K562 (cell line): Measurements from ENCODE around the gene LTBP2. TPM values are rescaled to one million over a fixed set of nuclear protein-coding genes. Genes with fewer than 3 reads are reported as not detected.

Experiments
- ATAC-seq: fragments of 200-7000 bp; cut with Tn5 transposase; 3 replicates; pipeline ENCODE4 v1.9.1; 2020; ENCODE audit warnings: moderate library complexity
- BruUV-seq: library from RNA; stranded (reverse); fragments of 400-500 nt; replicated peaks from 2 replicates; lab custom pipeline; 2021; lab: Mats Ljungman, UMichigan
- CTCF ChIA-PET: fragments of 300-600 bp; formaldehyde crosslinking; extraction: SDS; loops from one replicate; lab custom pipeline; 2021; ENCODE audit warnings: low intra/inter-chr PET ratio; lab: Yijun Ruan, JAX
- POLR2A ChIA-PET: fragments of 300-600, 350-650 bp; sonication (Branson Sonifier 250); formaldehyde crosslinking; extraction: SDS; loops from one replicate; lab custom pipeline; 2021; ENCODE audit warnings: antibody characterized with exemption, inconsistent platforms; lab: Yijun Ruan, JAX
- DNase-seq, 4 experiments: peaks; one replicate each; pipeline versions ENCODE4 v3.0.0 to v3.0.0-alpha.2; 2011 to 2018; ENCODE audit warnings: low spot score in 3 of 4, mixed read lengths in 3 of 4; ENCODE audit errors: extremely low read depth in 1 of 4
- FAIRE-seq: peaks from 2 replicates; lab custom pipeline; 2011; peaks lifted over from hg19 to GRCh38; lab: Jason Lieb, UNC
- H2AFZ ChIP-seq: 2 replicates; pipeline ENCODE4 v1.6.0; 2011; ENCODE audit warnings: low read depth, low read length, control low read depth, inconsistent platforms
- H3K27ac ChIP-seq: fragments of 200-600 bp; 3 replicates; pipeline ENCODE4 v1.8.0; 2011; ENCODE audit warnings: low read depth, mild to moderate bottlenecking, control low read depth, inconsistent platforms, low read length, moderate library complexity, mixed read lengths; ENCODE audit errors: extremely low read depth
- H3K27me3 ChIP-seq, 2 experiments: fragments of 300-600 bp in 1 of 2; 2 replicates in 1 of 2; 3 replicates in 1 of 2; pipeline versions ENCODE4 v1.6.0 to v1.8.0; 2011; ENCODE audit warnings: inconsistent platforms in 2 of 2, low read length in 2 of 2, mild to moderate bottlenecking in 1 of 2, mixed read lengths in 1 of 2, moderate library complexity in 1 of 2; ENCODE audit not compliant: control insufficient read depth in 2 of 2, insufficient read depth in 2 of 2
- H3K36me3 ChIP-seq: fragments of 300-600 bp; 3 replicates; pipeline ENCODE4 v1.8.0; 2011; ENCODE audit warnings: mild to moderate bottlenecking, low read length, inconsistent platforms; ENCODE audit not compliant: control insufficient read depth, insufficient read depth
- H3K4me1 ChIP-seq, 2 experiments: fragments of 200-600 bp in 1 of 2; replicated peaks in 1 of 2; 2 replicates in 1 of 2; 3 replicates in 1 of 2; pipeline versions ENCODE4 v1.5.1 to v1.8.0; 2011; ENCODE audit warnings: inconsistent platforms in 2 of 2, low read length in 2 of 2, mild to moderate bottlenecking in 1 of 2, mixed read lengths in 1 of 2, moderate library complexity in 1 of 2; ENCODE audit not compliant: control insufficient read depth in 2 of 2, insufficient read depth in 2 of 2
- H3K4me2 ChIP-seq: 2 replicates; pipeline ENCODE4 v1.6.1; 2011; ENCODE audit warnings: low read length, control low read depth, inconsistent platforms, mixed read lengths; ENCODE audit not compliant: insufficient read depth
- H3K4me3 ChIP-seq: fragments of 200-600 bp; sonication (generic), shearing (Covaris generic); 2 replicates; pipeline ENCODE4 v1.5.1; 2016; ENCODE audit warnings: control low read depth, inconsistent platforms
- H3K79me2 ChIP-seq: fragments of 200-600 bp; 3 replicates; pipeline ENCODE4 v1.8.0; 2011; ENCODE audit warnings: low read length, inconsistent platforms; ENCODE audit not compliant: control insufficient read depth, insufficient read depth
- H3K9ac ChIP-seq, 2 experiments: 2 replicates each; pipeline versions ENCODE4 v1.6.0 to v1.6.1; 2011; ENCODE audit warnings: low read depth in 2 of 2, low read length in 2 of 2, control low read depth in 1 of 2, inconsistent platforms in 1 of 2, mild to moderate bottlenecking in 1 of 2, mixed read lengths in 1 of 2; ENCODE audit not compliant: insufficient read depth in 1 of 2
- H3K9me1 ChIP-seq: one replicate; pipeline ENCODE4 v1.6.0; 2011; ENCODE audit warnings: inconsistent platforms, mild to moderate bottlenecking, low read length, moderate library complexity; ENCODE audit not compliant: control insufficient read depth, insufficient read depth
- H3K9me3 ChIP-seq: replicated peaks from 2 replicates; pipeline ENCODE4 v1.5.1; 2011; ENCODE audit warnings: low read depth, low read length, inconsistent platforms; ENCODE audit not compliant: control insufficient read depth, insufficient read depth
- H4K20me1 ChIP-seq: replicated peaks from 2 replicates; pipeline ENCODE4 v1.6.1; 2011; ENCODE audit warnings: low read length, inconsistent platforms, mixed read lengths; ENCODE audit not compliant: control insufficient read depth, insufficient read depth
- ATF1 ChIP-seq, 2 experiments: fragments of 450-650 bp in 1 of 2; IDR thresholded peaks; 2 replicates each; pipeline ENCODE4 v1.6.1; 2016; ENCODE audit warnings: missing compliant biosample characterization in 1 of 2, missing genetic modification characterization in 1 of 2
- BRF2 ChIP-seq: IDR thresholded peaks from 3 replicates; pipeline ENCODE4 v1.6.1; 2011; ENCODE audit warnings: borderline replicate concordance, mild to moderate bottlenecking; ENCODE audit not compliant: insufficient read length, insufficient read depth
- C11orf30 ChIP-seq: fragments of 450-650 bp; IDR thresholded peaks from 2 replicates; pipeline ENCODE4 v1.6.1; 2016; ENCODE audit warnings: low read depth, mild to moderate bottlenecking
- MXI1 ChIP-seq: IDR thresholded peaks from 2 replicates; pipeline ENCODE4 v1.6.1; 2011; ENCODE audit warnings: low read depth, mild to moderate bottlenecking, improper control_type of control experiment, low read length
- MYC ChIP-seq, 2 experiments: fragments of 250-450 bp in 1 of 2; sonication (Bioruptor Pico) in 1 of 2; IDR thresholded peaks; 2 replicates each; pipeline versions ENCODE4 v1.5.1 to v1.6.1; 2012 to 2021; ENCODE audit warnings: low read depth in 2 of 2, borderline replicate concordance in 1 of 2, improper control_type of control experiment in 1 of 2, low read length in 1 of 2, mild to moderate bottlenecking in 1 of 2, moderate library complexity in 1 of 2
- NFATC3 ChIP-seq: fragments of 450-650 bp; IDR thresholded peaks from 2 replicates; pipeline ENCODE4 v1.6.1; 2017; ENCODE audit warnings: mild to moderate bottlenecking
- NFXL1 ChIP-seq: fragments of 450-650 bp; formaldehyde crosslinking; IDR thresholded peaks from 2 replicates; pipeline ENCODE4 v1.4.0; 2021; ENCODE audit warnings: mild to moderate bottlenecking
- POLR2H ChIP-seq: IDR thresholded peaks from 2 replicates; pipeline ENCODE4 v1.6.1; 2016; ENCODE audit warnings: missing genetic modification characterization, low read depth, mild to moderate bottlenecking, control low read depth, missing compliant biosample characterization, moderate library complexity
- TAF1 ChIP-seq: IDR thresholded peaks from 2 replicates; pipeline ENCODE4 v1.6.1; 2011; ENCODE audit warnings: mild to moderate bottlenecking, low read length, moderate library complexity; ENCODE audit not compliant: insufficient read depth, control insufficient read depth, severe bottlenecking; ENCODE audit errors: extremely low read depth
- TFAM ChIP-seq: fragments of 250-450 bp; sonication (Bioruptor Pico); conservative IDR thresholded peaks from 2 replicates; pipeline ENCODE4 v1.5.0; 2021; ENCODE audit warnings: mild to moderate bottlenecking, moderate library complexity
- U2AF1 ChIP-seq: fragments of 200-400 bp; formaldehyde crosslinking; optimal IDR thresholded peaks from 2 replicates; pipeline ENCODE3; 2017; ENCODE audit warnings: mild to moderate bottlenecking, low read depth, low read length, moderate library complexity
- USF2 ChIP-seq: sonication (generic); formaldehyde crosslinking; IDR thresholded peaks from 2 replicates; pipeline ENCODE4 v1.5.0; 2020; ENCODE audit warnings: missing genetic modification reagents
- WHSC1 ChIP-seq: IDR thresholded peaks from one replicate; pipeline ENCODE4 v1.6.1; 2012; ENCODE audit warnings: low read length, control low read depth, inconsistent platforms
- ZKSCAN3 ChIP-seq: fragments of 250-450 bp; sonication (Bioruptor Pico); IDR thresholded peaks from 2 replicates; pipeline ENCODE4 v1.4.0; 2020
- ZNF134 ChIP-seq: fragments of 250-450 bp; sonication (Bioruptor Pico); conservative IDR thresholded peaks from 2 replicates; pipeline ENCODE4 v1.4.0; 2020
- ZNF146 ChIP-seq: IDR thresholded peaks from one replicate; pipeline ENCODE4 v1.6.1; 2018; ENCODE audit warnings: missing compliant biosample characterization; ENCODE audit not compliant: unreplicated experiment
- ZNF449 ChIP-seq: fragments of 250-450 bp; sonication (Bioruptor Pico); IDR thresholded peaks from 2 replicates; pipeline ENCODE4 v1.8.0; 2022; ENCODE audit warnings: moderate library complexity, mild to moderate bottlenecking, inconsistent platforms
- ZNF586 ChIP-seq: fragments of 450-650 bp; formaldehyde crosslinking; conservative IDR thresholded peaks from 2 replicates; pipeline ENCODE4 v1.4.0; 2020; ENCODE audit warnings: mild to moderate bottlenecking, moderate library complexity
- WGBS: fragments of 100-300 bp; shearing (Covaris generic); methylation state at CpG from one replicate; pipeline ENCODE4 v1.1.6; 2016; ENCODE audit warnings: low coverage, mixed read lengths; ENCODE audit not compliant: insufficient coverage; ENCODE audit errors: missing lambda C conversion rate; 5-methylcytosine and 5-hydroxymethylcytosine counted together
- in situ Hi-C: fragments of 300-500 bp; cut with MboI; formaldehyde crosslinking; loops from 4 replicates; pipeline ENCODE4 v1.15.0; 2018; ENCODE audit warnings: inconsistent platforms, mixed read lengths
- intact Hi-C: fragments of 100-400 bp; cut with micrococcal nuclease; formaldehyde crosslinking; loops from 2 replicates; pipeline ENCODE4 v1.14.2; 2022
- polyA plus RNA-seq, 8 experiments: library from polyadenylated mRNA; depleted of rRNA in 4 of 8; stranded (reverse) in 5 of 8; unstranded in 3 of 8; fragments of >200 nt; fragmentation: Nextera tagmentation in 2 of 8; fragmentation: Illumina TruSeq in 1 of 8; extraction: Ambion mirVana in 2 of 8; extraction: Trizol in 1 of 8; gene quantifications; 2 replicates each; pipeline versions ENCODE4 v1.2.1 to v1.2.3, GENCODE V29; 2011 to 2014; ENCODE audit warnings: inconsistent platforms in 1 of 8, missing spikeins in 1 of 8
- total RNA-seq, 7 experiments: library from RNA; depleted of rRNA in 6 of 7; stranded (reverse); fragments of >200 nt in 6 of 7; fragmentation: Illumina TruSeq in 2 of 7; extraction: Trizol in 2 of 7; gene quantifications; 2 replicates each; pipeline versions ENCODE4 v1.2.1 to v1.2.3, GENCODE V29; 2011 to 2021; ENCODE audit warnings: low replicate concordance in 1 of 7

Gene LTBP2
- total and polyA plus RNA-seq, 9 of the 15 experiments (the other 6 are each of a cell fraction or from before 2014, with no cell fraction given), result under 0.01 to 0.18 (median 0.03) TPM; not detected in 3

- H3K9me3 ChIP-seq, result no peaks in the 10 kb centered on the region
- WGBS, result 2% methylated on average over 12 of the region's 21 CpGs
- TF ChIP-seq ZNF586 (CRISPR knock-in tag) (no peak), ZNF146 (CRISPR knock-in tag) (no peak), WHSC1 (no peak), ZKSCAN3 (CRISPR knock-in tag) (no peak), NFXL1 (CRISPR knock-in tag) (no peak), USF2 (no peak), ZNF449 (no peak), TAF1 (no peak), BRF2 (no peak), U2AF1 (no peak), MXI1 (no peak), ZNF134 (CRISPR knock-in tag) (no peak), TFAM (CRISPR knock-in tag) (no peak), C11orf30 (no peak), NFATC3 (no peak), ATF1 (CRISPR knock-in tag; IDR thresholded peaks at IDR 0.05) (no peak), ATF1 (tag; IDR thresholded peaks at IDR 0.05) (no peak), POLR2H (tag) (no peak), MYC (IDR thresholded peaks at IDR 0.05; ENCODE audit: low read depth, low read length) (no peak), MYC (CRISPR knock-in tag; IDR thresholded peaks at IDR 0.05; ENCODE audit: borderline replicate concordance, low read depth) (no peak)
These were observed 60.3 kb downstream of the LTBP2 start for GRCh38 chr14:74551431-74552371.

More at GRCh38 chr14:74551431-74552371, 60.3 kb downstream of the LTBP2 start:
- Histone ChIP-seq H4K20me1 (no peaks in the 10 kb centered on the region; the same call in 1 of the 2 replicates), H3K27me3 (peaks cover 15 to 46% of the 10 kb centered on the region in 2 experiments; a peak in 4 of 5 replicates), H3K4me1 (no peaks in the 10 kb centered on the region), H3K9me1 (no peaks in the 10 kb centered on the region), H3K36me3 (no peaks in the 10 kb centered on the region), H3K79me2 (no peaks in the 10 kb centered on the region), H3K4me3 (no peak overlapping the region), H2AFZ (no peak overlapping the region), H3K9ac (no peak overlapping the region; a peak in 1 of 4 replicates), H3K4me2 (no peak overlapping the region), H3K27ac (no peak overlapping the region)
- FAIRE-seq (no peak), DNase-seq (no peak), ATAC-seq (no peak)
- ChIA-PET CTCF (no interaction called here), POLR2A (interaction anchor here (0.6 kb wide), 2 partner anchors 32 to 94 kb away, joined by 3 to 5 read pairs; no protein-coding TSS in a partner anchor)
- intact Hi-C loops, result no loop called here
- no TSS peak for BruUV-seq
- in situ Hi-C loops, result no loop called here
